OCI-LY1 (cell line): ENCODE data around the gene RHOB.

ENCODE experiments used
- CTCF ChIP-seq: fragments of 200-600 bp; sonication (generic), shearing (Covaris generic); IDR thresholded peaks from 2 replicates; pipeline ENCODE4 v1.5.1; 2017; ENCODE audit warnings: mild to moderate bottlenecking, antibody characterized with exemption, low read length, moderate library complexity, mixed read lengths
- EZH2 ChIP-seq: fragments of 200-600 bp; sonication (generic), shearing (Covaris generic); IDR thresholded peaks from 2 replicates; pipeline ENCODE4 v1.8.0; 2017; ENCODE audit warnings: borderline replicate concordance, mixed run types, mild to moderate bottlenecking, antibody characterized with exemption, low read length, moderate library complexity, mixed read lengths

- TF ChIP-seq CTCF (no peak), EZH2 (no peak)
Measured at GRCh38 chr2:20415511-20415918, 31.4 kb upstream of the RHOB start.
